Testis (tissue), 2 donors: ENCODE results near the gene OSTN.

ENCODE experiments used
- POLR2A ChIP-seq: fragments of 450-650 bp; IDR thresholded peaks from one replicate; pipeline ENCODE4 v1.6.1; 2017; ENCODE audit warnings: antibody characterized with exemption, mild to moderate bottlenecking, moderate library complexity
- TF ChIP-seq, protein P1 (sequence below), 3 experiments: fragments of 450-650 bp in 2 of 3; fragments of 200-600 bp in 1 of 3; sonication (generic) in 1 of 3; IDR thresholded peaks; one replicate each; pipeline ENCODE4 v1.5.1; 2016 to 2019; ENCODE audit warnings: antibody characterized with exemption in 3 of 3, mild to moderate bottlenecking in 2 of 3, moderate library complexity in 1 of 3

- no peak for TF ChIP-seq POLR2A
- TF ChIP-seq, protein P1, sequence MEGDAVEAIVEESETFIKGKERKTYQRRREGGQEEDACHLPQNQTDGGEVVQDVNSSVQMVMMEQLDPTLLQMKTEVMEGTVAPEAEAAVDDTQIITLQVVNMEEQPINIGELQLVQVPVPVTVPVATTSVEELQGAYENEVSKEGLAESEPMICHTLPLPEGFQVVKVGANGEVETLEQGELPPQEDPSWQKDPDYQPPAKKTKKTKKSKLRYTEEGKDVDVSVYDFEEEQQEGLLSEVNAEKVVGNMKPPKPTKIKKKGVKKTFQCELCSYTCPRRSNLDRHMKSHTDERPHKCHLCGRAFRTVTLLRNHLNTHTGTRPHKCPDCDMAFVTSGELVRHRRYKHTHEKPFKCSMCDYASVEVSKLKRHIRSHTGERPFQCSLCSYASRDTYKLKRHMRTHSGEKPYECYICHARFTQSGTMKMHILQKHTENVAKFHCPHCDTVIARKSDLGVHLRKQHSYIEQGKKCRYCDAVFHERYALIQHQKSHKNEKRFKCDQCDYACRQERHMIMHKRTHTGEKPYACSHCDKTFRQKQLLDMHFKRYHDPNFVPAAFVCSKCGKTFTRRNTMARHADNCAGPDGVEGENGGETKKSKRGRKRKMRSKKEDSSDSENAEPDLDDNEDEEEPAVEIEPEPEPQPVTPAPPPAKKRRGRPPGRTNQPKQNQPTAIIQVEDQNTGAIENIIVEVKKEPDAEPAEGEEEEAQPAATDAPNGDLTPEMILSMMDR (IDR thresholded peaks at IDR 0.05) = no peak
These were observed 56.1 kb downstream of the OSTN start for GRCh38 chr3:191255156-191255555.
